VCaP (cell line): Measurements from ENCODE around the gene DPF3.

Source experiments
- H3K27ac ChIP-seq: fragments of 450-650 bp; 2 replicates; pipeline ENCODE4 v1.5.1; 2017
- CTCF ChIP-seq: fragments of 450-650 bp; conservative IDR thresholded peaks from 2 replicates; pipeline ENCODE4 v1.5.1; 2017; ENCODE audit warnings: mild to moderate bottlenecking, moderate library complexity

The DPF3 gene

GRCh38 chr14:72904218-72904617 is 10.3 kb upstream of the DPF3 start:
- TF ChIP-seq CTCF: no peak
- H3K27ac ChIP-seq: no peak overlapping the region

GRCh38 chr14:72903716-72904115 is 9.8 kb upstream of the DPF3 start:
- TF ChIP-seq CTCF: no peak
- no peak overlapping the region for H3K27ac ChIP-seq

GRCh38 chr14:72902801-72903530 is 9.1 kb upstream of the DPF3 start:
- no peak for TF ChIP-seq CTCF

GRCh38 chr14:72901361-72901760 is 7.5 kb upstream of the DPF3 start:
- no peak overlapping the region for H3K27ac ChIP-seq
- no peak for TF ChIP-seq CTCF

More at GRCh38 chr14:72902801-72903530, 9.1 kb upstream of the DPF3 start:
- no peak overlapping the region for H3K27ac ChIP-seq

- H3K27ac ChIP-seq: no peak overlapping the region
- no peak for TF ChIP-seq CTCF
Observed at GRCh38 chr14:72898448-72898847, 4.5 kb upstream of the DPF3 start.

GRCh38 chr14:72894623-72895378 is 900 bp upstream of the DPF3 start:
- H3K27ac ChIP-seq: no peak overlapping the region

GRCh38 chr14:72894323-72894622 is 372 bp upstream of the DPF3 start:
- no peak overlapping the region for H3K27ac ChIP-seq
- no peak for TF ChIP-seq CTCF

More at GRCh38 chr14:72894623-72895378, 900 bp upstream of the DPF3 start:
- TF ChIP-seq CTCF: no peak
